GM12873 (cell line): ENCODE measurements around the gene IDI2.

Experiments used
- TF ChIP-seq, protein P1 (sequence below): IDR thresholded peaks from 2 replicates; pipeline ENCODE4 v1.5.1; 2012; ENCODE audit warnings: low read depth, mild to moderate bottlenecking, moderate library complexity, low read length, control low read depth; ENCODE audit not compliant: insufficient read depth; ENCODE audit errors: missing control alignments

IDI2 gene

DNA sequence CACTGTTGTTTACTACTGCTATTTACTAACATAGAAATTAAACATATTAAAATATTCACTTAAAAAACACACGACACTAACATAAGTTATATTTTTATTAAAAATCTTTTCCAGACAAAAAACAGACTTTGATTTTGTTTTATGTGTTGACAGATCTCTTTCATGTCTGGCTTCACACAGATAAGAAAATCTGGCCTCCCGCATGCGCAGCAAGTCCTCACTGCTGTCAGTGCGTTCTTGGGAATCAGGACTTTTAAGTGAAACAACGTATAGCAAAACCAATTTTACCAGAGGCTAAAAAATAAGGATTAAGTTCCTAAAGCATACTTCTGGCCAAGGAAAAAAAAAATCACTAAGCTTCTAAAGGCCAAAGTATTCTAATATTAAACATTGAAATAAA, 24.5 kb upstream of the IDI2 start:
- TF ChIP-seq, protein P1, sequence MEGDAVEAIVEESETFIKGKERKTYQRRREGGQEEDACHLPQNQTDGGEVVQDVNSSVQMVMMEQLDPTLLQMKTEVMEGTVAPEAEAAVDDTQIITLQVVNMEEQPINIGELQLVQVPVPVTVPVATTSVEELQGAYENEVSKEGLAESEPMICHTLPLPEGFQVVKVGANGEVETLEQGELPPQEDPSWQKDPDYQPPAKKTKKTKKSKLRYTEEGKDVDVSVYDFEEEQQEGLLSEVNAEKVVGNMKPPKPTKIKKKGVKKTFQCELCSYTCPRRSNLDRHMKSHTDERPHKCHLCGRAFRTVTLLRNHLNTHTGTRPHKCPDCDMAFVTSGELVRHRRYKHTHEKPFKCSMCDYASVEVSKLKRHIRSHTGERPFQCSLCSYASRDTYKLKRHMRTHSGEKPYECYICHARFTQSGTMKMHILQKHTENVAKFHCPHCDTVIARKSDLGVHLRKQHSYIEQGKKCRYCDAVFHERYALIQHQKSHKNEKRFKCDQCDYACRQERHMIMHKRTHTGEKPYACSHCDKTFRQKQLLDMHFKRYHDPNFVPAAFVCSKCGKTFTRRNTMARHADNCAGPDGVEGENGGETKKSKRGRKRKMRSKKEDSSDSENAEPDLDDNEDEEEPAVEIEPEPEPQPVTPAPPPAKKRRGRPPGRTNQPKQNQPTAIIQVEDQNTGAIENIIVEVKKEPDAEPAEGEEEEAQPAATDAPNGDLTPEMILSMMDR, result no peak

DNA sequence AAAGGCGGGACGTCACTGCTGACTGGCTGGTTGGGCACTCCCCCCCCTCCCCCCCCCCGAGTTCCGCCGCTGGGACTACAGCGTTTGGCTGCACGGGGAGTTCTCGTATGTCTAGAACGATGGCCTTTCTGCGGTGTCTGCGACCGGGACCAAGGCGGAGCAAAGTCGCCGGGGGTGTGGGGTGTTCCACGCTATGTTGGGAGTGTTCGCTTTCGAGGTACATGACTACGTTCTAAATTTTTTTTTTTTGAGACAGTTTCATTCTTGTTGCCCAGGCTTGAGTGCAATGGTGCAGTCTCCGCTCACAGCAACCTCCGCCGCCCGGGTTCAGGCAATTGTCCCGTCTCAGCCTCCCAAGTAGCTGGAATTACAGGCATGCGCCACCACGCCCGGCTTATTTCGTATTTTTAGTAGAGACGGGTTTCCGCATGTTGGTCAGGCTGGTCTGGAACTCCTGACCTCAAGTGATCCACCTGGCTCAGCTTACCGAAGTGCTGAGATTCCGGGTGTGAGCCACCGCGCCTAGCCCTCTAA, 23.8 kb upstream of the IDI2 start:
- TF ChIP-seq, protein P1, result no peak

DNA sequence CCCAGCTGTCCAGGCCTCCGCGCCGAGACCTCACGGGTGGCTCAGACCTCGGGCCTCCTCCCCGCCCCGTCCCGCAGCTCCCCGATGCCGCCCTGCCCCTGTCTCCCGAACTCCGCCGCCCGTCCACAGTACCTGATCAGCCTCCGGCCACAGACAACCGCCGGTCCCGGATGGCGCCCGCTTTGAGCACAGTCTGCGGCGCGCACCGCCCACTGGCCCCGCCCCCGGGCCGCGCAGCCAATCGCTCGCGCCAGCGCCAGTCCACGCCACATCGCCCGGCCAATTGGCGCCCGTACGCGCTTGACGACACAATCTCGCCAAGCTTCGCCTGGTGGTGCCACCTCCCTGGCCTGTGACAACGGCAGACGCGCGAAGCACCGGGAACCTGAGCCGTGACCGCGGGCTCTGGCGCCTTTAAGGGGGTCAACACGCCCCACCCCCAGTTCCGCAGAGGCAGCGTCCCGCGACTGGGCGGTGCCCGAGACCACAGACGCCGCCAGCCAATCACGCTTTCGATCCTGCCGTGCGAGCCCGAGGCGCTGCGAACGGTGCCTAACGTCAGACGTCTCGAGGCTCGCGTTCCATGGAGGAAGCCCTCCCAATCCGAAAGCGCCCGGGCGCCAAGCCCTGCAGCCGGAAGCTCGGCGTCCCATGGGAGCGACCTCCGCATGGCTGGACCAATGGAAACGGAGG, 23.2 kb upstream of the IDI2 start, which contains the start of gene IDI1:
IDI1 (minus strand) TSS at position 388 of the 693 bp plus-strand sequence; CDS start at position 272, 116 bp downstream.
- TF ChIP-seq, protein P1, result no peak

- TF ChIP-seq, protein P1, result no peak
Measured at GRCh38 chr10:1048349-1048731, 22.7 kb upstream of the IDI2 start.

DNA sequence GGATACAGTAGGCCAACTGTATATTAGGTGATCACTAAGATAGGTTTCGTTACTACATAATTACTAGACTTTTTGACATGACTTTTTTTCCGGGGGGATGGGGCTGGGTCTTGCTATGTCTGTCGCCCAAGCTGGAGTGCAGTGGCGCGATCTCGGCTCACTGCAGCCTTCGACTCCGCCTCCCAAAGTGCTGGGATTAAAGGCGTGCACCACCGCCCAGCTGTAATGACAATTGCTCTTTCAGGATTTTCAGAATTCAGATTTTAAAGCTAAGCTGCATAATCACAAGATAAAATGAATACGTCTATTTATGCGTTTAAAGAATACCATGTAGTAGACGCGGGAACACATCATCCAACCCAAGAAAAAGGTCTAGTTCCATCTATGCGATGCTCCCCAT, 22.3 kb upstream of the IDI2 start:
- TF ChIP-seq, protein P1, result no peak

- TF ChIP-seq, protein P1, result no peak
Measured at GRCh38 chr10:1045415-1045814, 19.8 kb upstream of the IDI2 start.

- TF ChIP-seq, protein P1, result no peak
Measured at GRCh38 chr10:1044964-1045363, 19.3 kb upstream of the IDI2 start.
